ENCODE measurements around the gene LIMK2. TPM values are rescaled to one million over a fixed set of nuclear protein-coding genes. Genes with fewer than 3 reads are reported as not detected.
"Not testable (repeated sequence)": the region's sequence is repeated elsewhere in the genome, so short reads cannot be mapped to it uniquely, and the experiment has no call there.

The LIMK2 gene
- total and polyA plus RNA-seq, 4 experiments from 2014 or later, result 12.3 to 33.2 (median 29.5) TPM

DNA sequence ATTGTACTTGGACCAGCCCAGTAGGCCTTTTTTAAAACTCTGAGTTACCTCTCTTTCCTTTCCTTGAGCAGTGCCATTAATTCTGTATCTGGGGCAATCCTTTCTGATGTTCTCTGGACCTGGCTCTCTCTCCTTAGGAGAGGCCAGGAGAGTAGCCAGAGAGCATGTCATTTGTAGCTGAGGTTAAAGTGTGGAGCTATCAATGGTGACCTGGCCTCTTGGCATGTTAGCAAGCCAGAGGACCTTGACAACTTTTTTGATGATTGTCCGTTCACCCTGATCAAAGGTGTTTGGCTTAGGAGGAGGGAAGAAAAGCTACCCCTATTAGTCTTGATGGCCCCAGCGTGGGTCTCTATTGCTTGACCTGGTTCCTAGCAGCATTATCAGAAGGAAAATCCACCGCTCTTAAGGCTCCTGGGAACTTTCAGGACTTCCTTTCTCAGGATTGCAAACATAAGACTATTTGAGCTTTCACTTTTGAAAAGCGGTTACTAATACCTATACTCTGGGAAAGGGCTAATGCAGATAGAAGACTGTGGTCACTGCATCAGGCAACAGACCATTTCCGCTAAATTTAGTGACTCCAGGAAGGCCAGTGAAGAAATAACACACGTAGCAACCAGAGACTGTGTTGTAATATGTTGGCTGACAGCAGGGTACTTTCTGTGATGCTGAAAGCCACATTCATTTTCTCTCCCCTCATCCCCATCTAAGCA is 18.2 kb downstream of the LIMK2 start:
- Histone ChIP-seq H3K27me3 (ENCODE audit: insufficient read depth, low read length) (no peaks in the 10 kb centered on the region), H3K4me3 (ENCODE audit: low read length in 2 of 2) (peak overlapping the region in 1 of 2 donors; percentile 9), H3K36me3 (ENCODE audit: insufficient read depth, low read length) (no peaks in the 10 kb centered on the region), H3K9me3 (ENCODE audit: control insufficient read depth in 1 of 2, low read length in 2 of 2) (no peaks in the 10 kb centered on the region), H3K4me1 (ENCODE audit: insufficient read depth, low read length) (peaks cover 30% of the 10 kb centered on the region), H3K27ac (ENCODE audit: low read depth, low read length) (peak overlapping the region; percentile 43)
- Mint-ChIP-seq H3K27me3 (no peaks in the 10 kb centered on the region), H3K9me3 (peaks cover 0 to 1% (median 0%) of the 10 kb centered on the region in 8 donors), H3K36me3 (peaks cover 28 to 48% of the 10 kb centered on the region in 2 donors), H3K4me1 (peaks cover 36 to 68% (median 56%) of the 10 kb centered on the region in 4 donors), H3K27ac (peak overlapping the region; percentile 81 to 96 (median 92)), H3K4me3 (peak overlapping the region; percentile 42 to 87 (median 72))
- intact Hi-C loops (cut with micrococcal nuclease), result loop anchor here (2.0 kb wide), 1 partner anchor 282 kb away; no protein-coding TSS in a partner anchor
- ChIA-PET POLR2A (ENCODE audit: partially characterized antibody) (interaction anchor here (0.9 to 8.2 kb wide), 14 partner anchors 11 to 264 kb away, joined by 3 to 75 read pairs (median 6); partner anchors contain the start of genes LIMK2, PIK3IP1 and SELENOM), CTCF (ENCODE audit: partially characterized antibody) (interaction anchor here (0.7 to 12.4 kb wide), 19 partner anchors 12 to 595 kb away, joined by 3 to 178 read pairs (median 7); partner anchors contain the start of genes LIMK2, RNF185, SELENOM and SLC35E4)
- no peak for DNase-seq

DNA sequence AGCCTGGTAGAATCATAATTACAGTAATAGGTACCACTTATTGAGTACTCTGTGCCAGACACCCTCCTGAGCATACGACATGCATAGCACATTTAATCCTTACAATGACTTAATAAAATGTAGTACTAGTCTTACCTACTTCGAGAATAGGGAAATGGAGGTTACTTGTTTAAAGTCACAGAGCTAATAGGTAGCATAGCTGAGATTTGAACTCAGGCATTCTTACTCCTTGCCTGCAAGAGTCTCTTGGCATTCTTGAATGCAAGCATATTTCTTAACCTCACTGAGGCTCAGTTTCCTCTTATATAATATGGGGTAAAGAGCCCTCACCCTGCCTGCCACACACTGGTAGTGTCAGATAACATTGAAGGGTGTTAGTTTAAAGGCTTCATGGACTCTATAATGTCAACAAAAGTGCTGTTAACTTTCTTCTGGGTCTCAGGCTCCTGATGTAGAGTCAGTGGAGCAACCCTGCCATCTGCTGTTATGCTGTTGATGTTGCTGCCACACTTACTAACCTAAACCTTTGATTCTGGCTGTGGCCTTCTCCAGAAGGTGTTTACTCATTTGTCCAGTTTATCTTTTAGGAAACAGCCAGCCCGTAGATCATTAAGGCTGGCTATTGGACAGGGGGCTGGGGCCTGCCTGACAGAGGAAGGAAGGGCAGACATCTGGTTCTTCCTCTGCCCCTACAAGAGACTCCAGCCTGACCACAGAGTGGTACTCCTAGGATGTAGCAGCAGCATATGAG is 18.9 kb downstream of the LIMK2 start:
- no peak overlapping the region for H3K4me3 ChIP-seq (ENCODE audit: low read length in 2 of 2)
- H3K27ac ChIP-seq (ENCODE audit: low read depth, low read length), result peak overlapping the region; percentile 43
- no peaks in the 10 kb centered on the region for H3K9me3 ChIP-seq (ENCODE audit: control insufficient read depth in 1 of 2, low read length in 2 of 2)
- intact Hi-C loops (cut with micrococcal nuclease), result loop anchor here (1.0 to 2.0 kb wide), 6 partner anchors 19 to 597 kb away; partner anchors contain the start of genes LIMK2 and SELENOM
- Mint-ChIP-seq H3K27ac (peak overlapping the region; percentile 81 to 96 (median 92)), H3K36me3 (peaks cover 25 to 43% of the 10 kb centered on the region in 2 donors), H3K27me3 (no peaks in the 10 kb centered on the region), H3K4me3 (peak overlapping the region in 6 of 8 donors; percentile 21 to 84 (median 56)), H3K4me1 (peaks cover 36 to 68% (median 54%) of the 10 kb centered on the region in 4 donors), H3K9me3 (peaks cover 0 to 1% (median 0%) of the 10 kb centered on the region in 8 donors)
- peaks cover 30% of the 10 kb centered on the region for H3K4me1 ChIP-seq (ENCODE audit: insufficient read depth, low read length)
- ChIA-PET CTCF (ENCODE audit: partially characterized antibody) (interaction anchor here (0.7 to 12.4 kb wide), 21 partner anchors 9 to 468 kb away, joined by 3 to 178 read pairs (median 7); partner anchors contain the start of genes LIMK2, RNF185 and SELENOM), POLR2A (ENCODE audit: partially characterized antibody) (interaction anchor here (1.0 to 8.2 kb wide), 10 partner anchors 12 to 146 kb away, joined by 3 to 75 read pairs (median 6); partner anchors contain the start of genes LIMK2, PIK3IP1 and SELENOM)
- H3K36me3 ChIP-seq (ENCODE audit: insufficient read depth, low read length), result no peaks in the 10 kb centered on the region
- no peaks in the 10 kb centered on the region for H3K27me3 ChIP-seq (ENCODE audit: insufficient read depth, low read length)
- DNase-seq, result peak; percentile 60 to 65 (median 61)

DNA sequence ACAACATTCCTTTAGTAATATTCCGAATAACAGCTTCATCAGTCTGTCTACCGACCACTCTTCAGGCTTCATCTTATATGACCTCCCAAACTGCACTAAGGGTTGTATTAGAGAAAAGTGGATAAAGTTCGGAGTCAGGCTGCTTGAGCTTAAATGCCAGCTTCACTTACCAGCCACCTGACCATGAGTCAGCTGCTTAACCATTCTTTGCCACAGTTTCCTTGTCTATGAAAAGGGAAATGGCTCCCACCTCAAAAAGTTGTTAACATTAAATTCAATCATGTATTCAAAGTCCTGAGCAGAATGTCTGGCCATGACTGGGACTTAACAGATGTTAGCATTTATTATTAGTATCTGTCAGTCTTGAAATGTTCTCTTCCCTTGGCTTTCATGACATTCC is 20.9 kb downstream of the LIMK2 start:
- no peaks in the 10 kb centered on the region for H3K9me3 ChIP-seq (ENCODE audit: control insufficient read depth in 1 of 2, low read length in 2 of 2)
- H3K36me3 Mint-ChIP-seq, result peaks cover 15 to 35% of the 10 kb centered on the region in 2 donors
- H3K4me3 ChIP-seq (ENCODE audit: low read length in 2 of 2), result no peak overlapping the region
- intact Hi-C loops (cut with micrococcal nuclease), result no loop called here
- DNase-seq, result no peak
- H3K4me3 Mint-ChIP-seq, result no peak overlapping the region
- H3K4me1 ChIP-seq (ENCODE audit: insufficient read depth, low read length), result peaks cover 30% of the 10 kb centered on the region
- peaks cover 36 to 61% (median 47%) of the 10 kb centered on the region in 4 donors for H3K4me1 Mint-ChIP-seq
- no peak overlapping the region for H3K27ac ChIP-seq (ENCODE audit: low read depth, low read length)
- H3K27ac Mint-ChIP-seq, result peak overlapping the region in 1 of 7 donors; percentile 26
- POLR2A ChIA-PET (ENCODE audit: partially characterized antibody), result interaction anchor here (1.0 to 8.2 kb wide), 4 partner anchors 21 to 60 kb away, joined by 3 to 75 read pairs (median 8); partner anchors contain the start of genes LIMK2 and PIK3IP1
- peaks cover 0 to 1% (median 0%) of the 10 kb centered on the region in 8 donors for H3K9me3 Mint-ChIP-seq
- H3K36me3 ChIP-seq (ENCODE audit: insufficient read depth, low read length), result no peaks in the 10 kb centered on the region
- H3K27me3 ChIP-seq (ENCODE audit: insufficient read depth, low read length), result no peaks in the 10 kb centered on the region
- H3K27me3 Mint-ChIP-seq, result no peaks in the 10 kb centered on the region
- CTCF ChIA-PET (ENCODE audit: partially characterized antibody), result interaction anchor here (0.9 to 12.4 kb wide), 13 partner anchors 7 to 600 kb away, joined by 3 to 178 read pairs (median 5); partner anchors contain the start of genes LIMK2 and SELENOM

DNA sequence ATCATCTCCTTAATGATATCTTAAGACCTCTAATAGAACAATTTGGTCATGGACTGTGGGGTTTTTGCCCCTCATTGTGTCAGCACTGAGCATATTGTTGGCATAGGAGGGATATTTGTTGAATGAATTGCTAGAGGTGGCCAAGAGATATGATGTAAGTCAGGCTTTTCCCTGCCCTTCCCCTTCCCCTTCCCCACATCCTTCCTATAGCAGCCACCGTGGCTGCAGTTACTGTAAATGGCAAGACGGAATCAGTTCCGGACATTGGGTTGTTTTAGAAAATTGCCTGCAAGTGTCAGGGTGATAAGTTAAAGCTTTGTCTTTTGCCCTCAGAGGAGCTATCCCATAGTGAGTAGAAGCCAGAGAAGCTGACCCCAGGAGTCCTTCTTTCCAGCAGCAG is 23.0 kb downstream of the LIMK2 start:
- peak overlapping the region in 5 of 7 donors; percentile 30 to 85 (median 71) for H3K27ac Mint-ChIP-seq
- H3K4me1 ChIP-seq (ENCODE audit: insufficient read depth, low read length), result peaks cover 18% of the 10 kb centered on the region
- no peak for DNase-seq
- H3K27ac ChIP-seq (ENCODE audit: low read depth, low read length), result no peak overlapping the region
- no peaks in the 10 kb centered on the region for H3K9me3 ChIP-seq (ENCODE audit: control insufficient read depth in 1 of 2, low read length in 2 of 2)
- peaks cover 0 to 1% (median 0%) of the 10 kb centered on the region in 8 donors for H3K9me3 Mint-ChIP-seq
- peaks cover 15 to 39% of the 10 kb centered on the region in 2 donors for H3K36me3 Mint-ChIP-seq
- peak overlapping the region in 4 of 8 donors; percentile 18 to 81 (median 53) for H3K4me3 Mint-ChIP-seq
- no peak overlapping the region for H3K4me3 ChIP-seq (ENCODE audit: low read length in 2 of 2)
- CTCF ChIA-PET (ENCODE audit: partially characterized antibody), result interaction anchor here (0.7 to 1.0 kb wide), 2 partner anchors 10 to 37 kb away, joined by 3 to 4 read pairs; no protein-coding TSS in a partner anchor
- no peaks in the 10 kb centered on the region for H3K36me3 ChIP-seq (ENCODE audit: insufficient read depth, low read length)
- H3K27me3 ChIP-seq (ENCODE audit: insufficient read depth, low read length), result no peaks in the 10 kb centered on the region
- peaks cover 32 to 55% (median 44%) of the 10 kb centered on the region in 4 donors for H3K4me1 Mint-ChIP-seq
- H3K27me3 Mint-ChIP-seq, result no peaks in the 10 kb centered on the region
- POLR2A ChIA-PET (ENCODE audit: partially characterized antibody), result interaction anchor here (0.9 to 1.0 kb wide), 2 partner anchors 13 to 57 kb away, joined by 4 to 5 read pairs; partner anchors contain the start of gene PIK3IP1
- intact Hi-C loops (cut with micrococcal nuclease), result no loop called here

DNA sequence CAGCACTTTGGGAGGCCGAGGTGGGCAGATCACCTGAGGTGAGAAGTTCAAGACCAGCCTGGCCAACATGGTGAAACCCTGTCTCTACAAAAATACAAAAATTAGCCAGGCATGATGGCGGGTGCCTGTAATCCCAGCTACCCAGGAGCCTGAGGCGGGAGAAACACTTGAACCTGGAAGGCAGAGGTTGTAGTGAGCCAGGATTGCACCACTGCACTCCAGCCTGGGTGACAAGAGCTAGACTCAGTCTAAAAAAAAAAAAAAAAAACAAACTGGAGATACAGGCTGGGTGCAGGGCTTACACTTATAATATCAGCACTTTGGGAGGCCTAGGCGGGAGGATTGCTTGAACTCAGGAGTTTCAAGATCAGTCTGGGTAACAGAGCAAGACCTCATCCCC is 23.9 kb downstream of the LIMK2 start:
- H3K36me3 Mint-ChIP-seq, result peaks cover 15 to 38% of the 10 kb centered on the region in 2 donors
- H3K9me3 ChIP-seq (ENCODE audit: control insufficient read depth in 1 of 2, low read length in 2 of 2); H3K4me1 ChIP-seq (ENCODE audit: insufficient read depth, low read length); intact Hi-C loops (cut with micrococcal nuclease); H3K36me3 ChIP-seq (ENCODE audit: insufficient read depth, low read length); POLR2A ChIA-PET (ENCODE audit: partially characterized antibody); H3K9me3 Mint-ChIP-seq; H3K27ac ChIP-seq (ENCODE audit: low read depth, low read length); H3K4me3 ChIP-seq (ENCODE audit: low read length in 2 of 2); DNase-seq; H3K27me3 ChIP-seq (ENCODE audit: insufficient read depth, low read length); H3K4me3 Mint-ChIP-seq; H3K27me3 Mint-ChIP-seq; H3K27ac Mint-ChIP-seq: not testable (repeated sequence)
- CTCF ChIA-PET (ENCODE audit: partially characterized antibody), result interaction anchor here (0.8 to 1.2 kb wide), 3 partner anchors 9 to 35 kb away, joined by 3 to 4 read pairs (median 3); no protein-coding TSS in a partner anchor
- peaks cover 27 to 54% (median 41%) of the 10 kb centered on the region in 4 donors for H3K4me1 Mint-ChIP-seq

DNA sequence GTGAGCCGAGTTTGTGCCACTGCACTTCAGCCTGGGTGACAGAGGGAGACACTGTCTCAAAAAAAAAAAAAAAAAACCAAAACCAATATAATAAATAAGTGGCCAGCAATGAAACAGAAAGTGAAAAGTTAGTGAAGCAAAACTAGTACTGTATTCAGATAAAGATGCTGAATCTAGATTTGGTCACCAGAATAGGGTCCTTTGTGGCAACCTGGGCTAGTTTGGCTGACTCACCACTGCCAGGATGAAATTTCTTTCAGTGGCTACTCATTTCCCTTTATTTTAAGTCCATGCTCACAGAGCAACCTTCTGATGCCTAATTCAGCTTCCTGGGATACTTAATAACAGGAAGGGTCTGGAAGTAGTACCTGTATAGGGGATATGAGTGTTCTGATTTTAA is 26.0 kb downstream of the LIMK2 start:
- H3K4me3 ChIP-seq (ENCODE audit: low read length in 2 of 2), result no peak overlapping the region
- ChIA-PET CTCF (ENCODE audit: partially characterized antibody) (interaction anchor here (0.8 to 1.5 kb wide), 2 partner anchors 10 to 19 kb away, joined by 3 to 4 read pairs; no protein-coding TSS in a partner anchor), POLR2A (ENCODE audit: partially characterized antibody) (interaction anchor here (1.2 kb wide), 1 partner anchor 12 kb away, joined by 3 read pairs; no protein-coding TSS in a partner anchor)
- H3K4me1 Mint-ChIP-seq, result peaks cover 25 to 50% (median 38%) of the 10 kb centered on the region in 4 donors
- DNase-seq, result no peak
- peaks cover 5% of the 10 kb centered on the region for H3K4me1 ChIP-seq (ENCODE audit: insufficient read depth, low read length)
- intact Hi-C loops (cut with micrococcal nuclease), result no loop called here
- H3K27ac Mint-ChIP-seq, result peak overlapping the region in 3 of 7 donors; percentile 12 to 51 (median 22)
- H3K36me3 Mint-ChIP-seq, result peaks cover 21 to 44% of the 10 kb centered on the region in 2 donors
- H3K4me3 Mint-ChIP-seq, result no peak overlapping the region
- no peaks in the 10 kb centered on the region for H3K27me3 Mint-ChIP-seq
- no peaks in the 10 kb centered on the region for H3K9me3 ChIP-seq (ENCODE audit: control insufficient read depth in 1 of 2, low read length in 2 of 2)
- peaks cover 0 to 1% (median 0%) of the 10 kb centered on the region in 8 donors for H3K9me3 Mint-ChIP-seq
- no peaks in the 10 kb centered on the region for H3K27me3 ChIP-seq (ENCODE audit: insufficient read depth, low read length)
- no peak overlapping the region for H3K27ac ChIP-seq (ENCODE audit: low read depth, low read length)
- H3K36me3 ChIP-seq (ENCODE audit: insufficient read depth, low read length), result no peaks in the 10 kb centered on the region

All from CD4-positive, alpha-beta memory T cell (primary cell).